HL-60/S4 treated with retinoic acid at 250 ng/mL for 4 days and 3 days (cell line): ENCODE results near the gene MAGI1.

ENCODE experiments used
- in situ Hi-C: fragments of 300-500 bp; cut with MboI; formaldehyde crosslinking; loops from 2 replicates; pipeline ENCODE4 v1.7.0; 2022; ENCODE audit warnings: low sequenced_read_pairs

MAGI1 gene

DNA sequence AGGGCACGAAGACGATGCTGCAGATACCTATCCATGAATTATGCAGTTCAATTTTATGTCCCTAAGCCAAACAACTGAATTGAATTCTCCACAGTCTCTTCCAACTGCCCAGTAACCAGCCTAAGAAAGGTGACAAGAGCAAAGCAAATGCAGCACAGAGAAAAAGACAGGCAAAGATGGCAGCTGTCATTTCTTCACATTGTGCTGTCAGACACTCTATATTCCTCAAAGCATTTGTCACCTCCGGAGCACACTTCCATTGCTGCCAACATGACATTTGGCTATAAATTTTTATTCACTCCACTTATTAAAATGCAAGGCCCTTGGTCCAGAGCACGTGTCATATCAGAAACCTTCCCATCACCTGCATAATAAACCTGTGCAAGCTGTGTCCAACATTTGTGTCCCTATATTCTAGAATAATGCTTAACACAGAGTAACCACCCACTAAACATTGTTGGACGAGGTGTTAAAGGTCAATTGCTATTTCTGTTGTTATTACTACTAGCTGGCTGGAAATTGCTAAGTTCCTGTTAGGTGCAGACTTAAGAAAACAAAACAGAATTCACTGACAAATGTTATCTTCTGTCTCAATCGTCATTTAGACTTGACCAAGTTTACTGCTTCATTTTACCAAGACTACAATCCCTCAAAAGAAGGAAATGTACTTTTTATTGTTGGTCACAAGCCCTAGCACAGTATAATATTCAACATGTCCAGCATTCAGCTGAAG is 89.7 kb downstream of the MAGI1 start:
- in situ Hi-C loops = no loop called here

- in situ Hi-C loops = no loop called here
These were observed 92.3 kb downstream of the MAGI1 start for GRCh38 chr3:65946438-65946837.

DNA sequence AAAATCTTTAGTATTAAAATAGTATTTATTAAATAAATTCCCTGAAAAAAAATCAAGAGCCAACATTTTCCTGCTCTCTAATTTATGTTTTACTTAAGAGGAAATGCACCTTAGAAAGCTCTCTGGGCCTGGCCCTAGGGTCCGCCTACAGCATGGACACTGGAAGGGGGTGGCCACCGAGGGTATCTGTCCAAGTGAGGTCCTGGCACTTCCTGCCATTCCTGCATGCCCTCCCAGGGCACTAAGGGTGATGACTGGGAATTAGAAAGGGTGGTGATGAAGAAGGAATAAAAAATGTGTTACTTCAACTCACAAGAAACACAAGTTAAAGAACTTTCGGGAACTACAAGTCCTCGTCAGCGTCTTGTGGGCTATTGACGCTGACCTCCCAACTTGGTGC is 92.8 kb downstream of the MAGI1 start:
- in situ Hi-C loops = no loop called here

DNA sequence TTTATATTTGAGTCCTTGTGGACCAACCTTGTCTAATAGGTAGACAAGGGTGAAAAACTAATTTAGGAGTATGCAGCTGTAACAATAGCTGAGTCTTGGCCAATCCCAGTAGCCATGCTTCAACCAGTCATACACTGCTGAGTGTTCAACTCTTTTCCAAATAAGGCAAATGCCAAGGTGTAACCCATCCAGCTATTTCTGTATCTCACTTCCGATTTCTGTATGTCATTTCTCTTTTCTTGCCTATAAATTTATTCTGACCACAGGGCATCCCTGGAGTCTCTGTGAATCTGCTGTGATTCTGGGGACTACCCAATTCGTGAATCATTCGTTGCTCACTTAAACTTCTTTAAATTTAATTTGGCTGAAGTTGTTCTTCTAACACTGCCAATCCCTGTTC is 93.2 kb downstream of the MAGI1 start:
- in situ Hi-C loops = no loop called here

- in situ Hi-C loops = no loop called here
These were observed 94.5 kb downstream of the MAGI1 start for GRCh38 chr3:65944252-65944651.

DNA sequence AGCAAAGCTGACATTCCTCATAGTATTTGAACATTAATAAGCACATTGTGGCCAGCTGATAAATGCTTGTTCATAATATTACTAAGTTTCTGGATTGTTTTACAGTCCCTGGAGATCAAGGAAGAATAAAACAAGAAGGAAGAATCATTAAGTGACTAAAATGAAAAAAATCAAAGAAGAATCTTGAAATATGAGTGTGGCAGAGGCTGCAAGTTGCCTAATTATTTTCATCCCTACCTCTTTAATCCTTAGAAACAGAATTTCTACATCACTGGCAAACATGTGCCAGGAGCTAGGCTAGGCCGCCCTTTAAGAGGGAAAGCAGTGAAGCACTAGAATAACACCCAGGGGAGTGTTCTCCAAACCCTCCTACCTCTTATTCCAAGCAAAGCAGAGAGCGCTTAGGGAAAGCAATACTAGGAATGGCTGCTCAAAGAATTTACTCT is 98.9 kb downstream of the MAGI1 start:
- in situ Hi-C loops = no loop called here

- in situ Hi-C loops = no loop called here
These were observed 99.5 kb downstream of the MAGI1 start for GRCh38 chr3:65939184-65939583.

DNA sequence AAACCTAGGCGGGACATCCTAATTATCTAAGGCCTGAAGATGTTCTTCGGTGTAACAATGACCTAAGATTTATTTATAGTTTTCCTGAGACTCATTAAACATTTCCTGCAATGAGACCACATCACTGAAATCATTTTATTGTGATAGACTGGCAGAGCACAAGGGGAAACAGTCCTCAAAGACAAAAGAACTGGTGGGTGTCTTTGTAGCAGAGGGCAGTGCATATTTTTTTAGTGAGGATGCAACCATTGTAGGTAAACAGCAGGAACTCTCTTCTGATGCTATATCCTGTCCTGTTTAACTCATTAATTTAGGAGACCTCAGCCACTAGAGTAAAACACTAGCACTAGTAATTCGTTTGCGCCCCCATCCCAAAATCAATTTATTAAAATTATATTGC is 100.0 kb downstream of the MAGI1 start:
- in situ Hi-C loops = no loop called here

DNA sequence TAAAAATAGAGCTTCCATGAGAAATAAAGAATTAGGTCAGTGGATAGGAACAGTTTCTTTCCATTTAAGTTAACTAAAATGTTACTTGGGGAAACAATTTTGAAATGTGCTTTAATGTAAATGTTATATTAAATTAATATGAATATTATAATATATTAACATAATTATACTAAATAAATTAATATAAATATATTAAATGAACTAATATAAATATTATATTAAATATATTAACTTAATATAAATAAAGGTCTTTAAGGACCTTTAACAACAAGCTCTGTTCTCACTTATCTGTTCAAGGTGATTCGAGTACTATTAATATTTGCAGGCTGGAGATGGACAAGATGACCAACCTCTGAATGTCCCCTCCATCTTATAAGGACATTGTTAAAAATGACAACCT is 100.6 kb downstream of the MAGI1 start:
- in situ Hi-C loops = no loop called here

- in situ Hi-C loops = no loop called here
These were observed 101.6 kb downstream of the MAGI1 start for GRCh38 chr3:65936908-65937638.

- in situ Hi-C loops = no loop called here
These were observed 103.0 kb downstream of the MAGI1 start for GRCh38 chr3:65935724-65936123.

DNA sequence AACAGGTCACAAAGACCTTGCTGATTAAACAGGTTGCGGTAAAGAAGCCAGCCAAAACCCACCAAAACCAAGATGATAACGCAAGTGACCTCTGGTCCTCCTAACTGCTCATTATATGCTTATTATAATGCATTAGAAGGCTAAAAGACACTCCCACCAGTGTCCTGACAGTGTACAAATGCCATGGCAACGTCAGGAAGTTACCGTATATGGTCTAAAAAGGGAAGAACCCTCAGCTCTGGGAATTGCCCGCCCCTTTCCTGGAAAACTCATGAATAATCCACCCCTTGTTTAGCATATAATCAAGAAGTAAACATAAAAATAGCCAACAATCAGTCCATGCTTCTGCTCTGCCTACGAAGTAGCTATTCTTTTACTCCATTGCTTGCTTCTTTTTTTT is 108.1 kb downstream of the MAGI1 start:
- in situ Hi-C loops = no loop called here

- in situ Hi-C loops = no loop called here
These were observed 110.6 kb downstream of the MAGI1 start for GRCh38 chr3:65928110-65928509.

- in situ Hi-C loops = no loop called here
These were observed 111.1 kb downstream of the MAGI1 start for GRCh38 chr3:65927576-65927975.

- in situ Hi-C loops = no loop called here
These were observed 113.3 kb downstream of the MAGI1 start for GRCh38 chr3:65925254-65925954.

DNA sequence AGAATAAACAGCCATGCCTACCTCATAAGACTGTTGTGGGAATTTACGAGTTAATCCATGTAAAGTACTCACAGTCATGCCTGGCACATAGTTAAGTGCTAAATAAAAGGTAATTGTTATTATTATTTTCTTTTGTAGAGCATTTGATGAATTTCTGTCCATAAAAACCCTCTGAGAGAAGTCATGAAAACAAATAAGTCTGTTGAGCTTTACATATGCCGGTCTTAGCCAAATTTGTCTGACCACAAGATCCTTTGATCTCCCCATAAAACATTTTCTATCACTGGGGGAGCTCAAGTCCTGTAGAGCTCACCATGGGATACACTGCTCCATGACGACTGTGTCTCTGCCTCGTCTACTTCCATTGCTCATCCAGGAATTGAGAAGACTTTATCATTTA is 114.0 kb downstream of the MAGI1 start:
- in situ Hi-C loops = no loop called here

DNA sequence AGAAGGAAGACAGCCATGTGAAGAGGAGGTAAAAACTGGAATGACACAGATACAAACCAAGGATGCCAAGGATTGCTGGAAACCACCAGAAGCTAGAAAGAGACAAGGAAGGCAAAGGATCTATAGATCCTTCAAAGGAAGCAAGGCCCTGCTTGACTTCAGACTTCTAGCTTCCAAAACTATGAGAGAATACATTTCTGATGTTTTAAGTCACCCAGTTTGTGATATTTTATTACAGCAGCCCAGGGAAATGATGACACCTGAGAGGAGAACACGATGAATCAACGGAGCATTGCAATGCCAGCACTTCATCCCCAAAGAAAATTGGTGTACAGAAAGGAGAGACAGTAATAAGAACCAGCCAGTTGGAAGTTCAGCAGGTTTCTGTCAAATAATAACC is 116.3 kb downstream of the MAGI1 start:
- in situ Hi-C loops = no loop called here

DNA sequence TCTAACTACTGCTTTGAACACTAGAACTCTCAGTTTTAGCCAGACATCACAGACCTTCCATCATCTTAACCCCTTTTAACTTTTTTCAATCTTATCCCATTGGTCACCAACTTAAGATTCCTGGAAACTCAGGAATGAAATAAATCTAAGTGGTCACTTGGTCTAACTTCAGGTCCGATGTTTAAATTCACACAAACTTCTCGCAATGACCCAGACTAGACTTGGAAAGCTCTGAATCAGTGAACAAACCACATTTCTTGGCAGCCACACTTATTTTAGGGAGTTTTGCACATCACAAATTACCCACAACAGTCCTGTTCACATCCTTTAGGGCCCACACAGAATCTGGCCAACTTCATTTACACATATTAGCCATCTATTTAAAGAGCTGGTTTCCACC is 118.9 kb downstream of the MAGI1 start:
- in situ Hi-C loops = no loop called here

DNA sequence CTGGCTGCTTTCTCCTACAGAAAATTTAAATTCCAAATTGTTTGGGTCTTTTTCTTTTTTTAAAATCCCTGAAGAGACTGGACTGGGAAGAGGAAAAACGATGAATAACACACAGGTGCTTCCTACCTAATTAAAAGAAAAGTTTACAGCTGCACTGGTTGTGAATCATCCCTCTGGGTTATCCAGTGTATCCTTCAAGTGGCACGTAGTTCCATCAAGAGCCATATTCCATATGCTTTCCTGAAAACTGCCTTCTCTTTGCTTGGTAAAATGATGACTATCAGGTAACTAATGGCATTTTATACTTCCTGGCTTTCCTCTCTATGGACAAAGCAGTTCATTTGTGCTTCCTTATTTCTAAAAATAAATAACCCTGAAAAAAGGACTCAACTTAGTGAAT is 123.2 kb downstream of the MAGI1 start:
- in situ Hi-C loops = no loop called here

DNA sequence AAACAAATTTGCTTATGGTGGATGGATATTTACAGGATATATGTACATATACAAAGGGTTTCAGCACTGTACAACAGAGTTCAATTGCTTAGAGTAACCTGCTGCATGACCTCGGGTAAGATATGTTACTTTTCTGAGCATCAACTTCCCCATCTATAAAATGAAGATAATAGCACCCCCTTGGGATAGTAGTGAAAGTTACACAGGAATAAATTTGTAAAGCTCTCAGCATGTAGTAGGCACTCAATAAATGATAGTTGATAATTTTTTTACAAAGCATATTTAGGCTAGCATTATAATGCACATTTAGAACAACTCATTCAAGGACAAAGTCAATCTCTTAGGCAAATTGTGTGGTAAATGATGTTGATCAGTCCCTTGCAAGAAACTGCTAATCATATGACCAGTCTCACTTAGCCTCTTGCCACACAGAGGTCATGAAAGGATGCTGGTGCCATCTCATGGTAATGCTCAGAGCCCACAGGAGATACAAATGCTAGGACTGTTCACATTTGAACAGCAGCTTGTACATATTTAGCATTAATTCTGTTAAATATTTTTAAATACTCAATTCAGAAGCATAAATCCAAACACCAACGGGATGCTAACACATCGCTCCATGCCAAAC is 123.9 kb downstream of the MAGI1 start:
- in situ Hi-C loops = no loop called here

DNA sequence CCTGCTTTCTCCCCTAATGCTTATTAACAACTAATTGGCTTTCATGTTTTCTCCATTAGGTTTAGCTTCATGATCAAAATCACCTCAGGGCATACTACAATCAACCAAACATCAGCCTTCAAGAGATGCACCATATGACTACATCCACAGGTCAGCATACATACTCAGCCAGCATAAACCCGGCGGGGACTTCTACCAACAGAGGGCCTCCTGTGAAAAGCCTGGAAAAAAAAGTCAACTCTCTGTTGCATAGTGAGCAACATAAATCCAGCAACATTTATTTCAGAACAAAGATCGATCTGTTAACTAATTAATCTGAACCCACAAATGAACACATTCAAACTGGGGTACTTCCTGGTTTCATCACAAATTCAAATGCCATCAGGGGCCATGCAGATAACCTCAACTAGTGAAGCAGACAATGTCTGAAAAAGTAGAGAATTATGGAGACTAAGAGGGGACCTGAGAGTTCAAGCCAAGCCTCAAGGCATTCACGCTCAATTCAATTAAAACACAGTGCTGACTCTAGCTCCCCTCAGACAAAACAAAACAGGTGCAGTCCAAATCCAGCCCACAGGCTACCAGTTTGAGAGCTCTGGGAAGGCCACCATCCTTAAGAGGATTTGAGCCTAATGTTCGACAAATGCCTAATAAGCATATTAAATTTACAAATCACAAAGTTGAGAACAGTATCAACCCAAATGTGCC is 124.5 kb downstream of the MAGI1 start:
- in situ Hi-C loops = no loop called here
